Measurements from ENCODE around the gene MAGI1.

MAGI1 gene

DNA sequence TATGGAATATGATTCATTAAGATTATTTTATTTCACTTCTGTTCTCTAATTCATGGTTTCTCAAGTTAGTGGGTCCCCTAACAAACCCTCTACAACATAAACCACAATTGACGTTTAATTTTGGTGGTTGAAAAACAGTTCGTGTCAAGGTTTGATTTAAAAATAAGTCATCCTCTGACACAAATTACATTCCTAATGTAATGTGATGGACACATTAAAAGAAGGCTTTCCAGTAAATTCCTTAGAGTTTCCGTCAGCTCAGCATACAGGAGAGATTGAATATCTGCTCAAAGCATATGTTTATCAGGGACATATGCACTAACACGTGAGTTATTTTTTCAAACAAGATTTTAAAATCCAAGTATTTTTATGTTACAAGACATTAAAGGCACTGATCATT is 724.4 kb downstream of the MAGI1 start:
- no peak for DNase-seq (ENCODE audit: low read depth)
- no peak for TF ChIP-seq CTCF (conservative IDR thresholded peaks at IDR 0.05; ENCODE audit: low read depth, low read length)

DNA sequence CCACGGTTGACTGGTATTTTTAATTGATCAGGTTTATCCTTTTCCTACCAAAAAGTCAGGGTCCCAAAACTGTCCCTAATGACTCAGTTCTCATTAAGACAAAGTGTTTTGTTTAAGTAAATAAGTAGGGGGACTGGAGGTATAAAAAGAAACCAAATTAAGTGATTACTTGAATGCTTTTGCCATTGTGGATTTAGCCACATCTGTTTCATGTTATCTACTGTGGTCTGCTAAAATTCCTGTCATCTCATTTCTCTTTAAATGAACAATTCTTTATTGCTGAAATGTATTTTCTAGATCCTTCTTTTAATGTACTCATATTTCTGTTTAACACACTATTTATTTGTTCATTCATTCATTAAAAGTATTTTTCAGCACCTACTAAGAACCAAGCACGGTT is 725.1 kb downstream of the MAGI1 start:
- no peak for TF ChIP-seq CTCF (conservative IDR thresholded peaks at IDR 0.05; ENCODE audit: low read depth, low read length)
- DNase-seq (ENCODE audit: low read depth) = no peak
- no peak overlapping the region for H3K4me3 ChIP-seq (ENCODE audit: low read length)

More for the DNA sequence above, 724.4 kb downstream of the MAGI1 start:
- no peak overlapping the region for H3K4me3 ChIP-seq (ENCODE audit: low read length)

DNA sequence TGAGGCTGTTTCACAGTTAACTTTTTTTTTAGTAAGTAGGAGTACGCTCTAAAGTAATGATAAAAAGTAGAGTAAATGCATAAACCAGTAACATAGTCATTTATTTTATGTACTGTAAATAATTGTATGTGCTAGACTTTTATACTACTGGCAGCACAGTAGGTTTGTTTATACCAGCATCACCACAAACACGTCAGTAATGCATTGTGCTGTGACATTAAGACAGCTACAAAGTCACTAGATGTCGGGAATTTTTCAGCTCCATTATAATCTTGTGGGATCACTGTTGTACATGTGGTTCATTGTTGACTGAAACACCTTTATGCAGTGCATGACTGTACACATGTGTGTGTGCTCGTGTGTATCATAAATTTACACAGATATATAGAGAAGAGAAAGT is 732.9 kb downstream of the MAGI1 start:
- DNase-seq (ENCODE audit: low read depth) = no peak
- H3K4me3 ChIP-seq (ENCODE audit: low read length) = no peak overlapping the region
- no peak for TF ChIP-seq CTCF (conservative IDR thresholded peaks at IDR 0.05; ENCODE audit: low read depth, low read length)
